Measurements from ENCODE around the gene MAPK14. TPM values are rescaled to one million over a fixed set of nuclear protein-coding genes. Genes with fewer than 3 reads are reported as not detected.
"Not testable (repeated sequence)": the region's sequence is repeated elsewhere in the genome, so short reads cannot be mapped to it uniquely, and the experiment has no call there.

MAPK14 gene
- total RNA-seq = 10 to 100 TPM; 39.7 to 55.2 TPM
- polyA plus RNA-seq (ENCODE audit: insufficient read length in 2 of 2) = 10 to 100 TPM; 27.3 to 32.4 TPM
- long read RNA-seq, donor 1, full-length matches to known transcripts = 3 of 3 reads
- long read RNA-seq, donor 1, partial matches to known transcripts = 0 of 3 reads
- long read RNA-seq, donor 1, other reads (novel, unspliced or antisense) = 0 of 3 reads
- long read RNA-seq, donor 2 = 0 reads
- long read RNA-seq, donor 3, full-length matches to known transcripts = 3 of 3 reads
- long read RNA-seq, donor 3, partial matches to known transcripts = 0 of 3 reads
- long read RNA-seq, donor 3, other reads (novel, unspliced or antisense) = 0 of 3 reads
- long read RNA-seq, donor 4, full-length matches to known transcripts = 9 of 9 reads
- long read RNA-seq, donor 4, partial matches to known transcripts = 0 of 9 reads
- long read RNA-seq, donor 4, other reads (novel, unspliced or antisense) = 0 of 9 reads

DNA sequence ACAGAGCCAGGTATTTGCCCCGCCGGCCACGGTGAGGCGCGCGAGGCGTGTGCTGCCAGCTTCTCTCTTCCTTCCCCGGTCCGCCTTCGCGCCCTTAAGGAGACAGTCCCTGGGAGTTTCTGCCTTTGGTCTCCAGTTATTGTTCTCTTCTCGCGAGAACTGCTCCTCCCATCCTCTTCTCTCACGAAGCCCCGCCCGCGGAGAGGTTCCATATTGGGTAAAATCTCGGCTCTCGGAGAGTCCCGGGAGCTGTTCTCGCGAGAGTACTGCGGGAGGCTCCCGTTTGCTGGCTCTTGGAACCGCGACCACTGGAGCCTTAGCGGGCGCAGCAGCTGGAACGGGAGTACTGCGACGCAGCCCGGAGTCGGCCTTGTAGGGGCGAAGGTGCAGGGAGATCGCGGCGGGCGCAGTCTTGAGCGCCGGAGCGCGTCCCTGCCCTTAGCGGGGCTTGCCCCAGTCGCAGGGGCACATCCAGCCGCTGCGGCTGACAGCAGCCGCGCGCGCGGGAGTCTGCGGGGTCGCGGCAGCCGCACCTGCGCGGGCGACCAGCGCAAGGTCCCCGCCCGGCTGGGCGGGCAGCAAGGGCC lies at the start of gene MAPK14:
TSS of gene MAPK14 (plus strand) at position 308 of the 587 bp plus-strand sequence. CDS start 350 bp downstream, outside the sequence.
- under 1% methylated on average over 62 of the region's 62 CpGs for WGBS (ENCODE audit: insufficient coverage)
- Histone ChIP-seq H3K36me3 (ENCODE audit: control insufficient read depth, insufficient read depth, low read length) (peaks cover 2% of the 10 kb centered on the region), H3K4me3 (ENCODE audit: low read depth, low read length) (peak within 1 kb of the TSS; percentile 75), H3K27ac (ENCODE audit: low read depth, low read length) (peak within 1 kb of the TSS; percentile 87), H3K27me3 (ENCODE audit: control insufficient read depth, insufficient read depth, low read length) (peaks cover 11% of the 10 kb centered on the region), H3K9me3 (ENCODE audit: control insufficient read depth, insufficient read depth, low read length) (no peaks in the 10 kb centered on the region), H3K4me1 (ENCODE audit: control insufficient read depth, insufficient read depth, low read length) (peaks cover 11% of the 10 kb centered on the region)
- DNase-seq (ENCODE audit: low read depth in 4 of 6, low spot score in 6 of 6) = peak; percentile 99 to 100 (median 100)

DNA sequence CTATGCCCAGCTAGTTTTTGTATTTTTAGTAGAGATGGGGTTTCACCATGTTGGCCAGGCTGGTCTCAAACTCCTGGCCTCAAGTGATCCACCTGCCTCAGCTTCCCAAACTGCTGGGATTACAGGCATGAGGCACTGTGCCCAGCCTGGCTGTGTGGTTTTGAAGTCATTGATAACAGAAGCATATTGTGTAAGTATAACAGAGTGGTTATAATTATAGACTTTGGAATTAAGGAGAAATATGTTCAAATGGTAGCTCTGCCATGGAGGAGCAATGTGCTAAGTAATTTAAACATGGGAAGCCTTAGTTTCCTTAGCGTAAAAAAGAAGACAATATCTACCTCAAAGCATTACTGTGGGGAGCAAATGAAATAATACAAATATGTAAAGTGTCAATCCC lies 47.5 kb upstream of the MAPK14 start:
- not testable (repeated sequence) for H3K4me1 ChIP-seq (ENCODE audit: control insufficient read depth, insufficient read depth, low read length); H3K36me3 ChIP-seq (ENCODE audit: control insufficient read depth, insufficient read depth, low read length); H3K27ac ChIP-seq (ENCODE audit: low read depth, low read length); H3K27me3 ChIP-seq (ENCODE audit: control insufficient read depth, insufficient read depth, low read length); H3K4me3 ChIP-seq (ENCODE audit: low read depth, low read length); H3K9me3 ChIP-seq (ENCODE audit: control insufficient read depth, insufficient read depth, low read length)
- DNase-seq (ENCODE audit: low read depth in 4 of 6, low spot score in 6 of 6) = peak in 1 of 6 donors; percentile 27
- no CpG with 5 or more reads among the region's 1 CpG for WGBS (ENCODE audit: insufficient coverage)

DNA sequence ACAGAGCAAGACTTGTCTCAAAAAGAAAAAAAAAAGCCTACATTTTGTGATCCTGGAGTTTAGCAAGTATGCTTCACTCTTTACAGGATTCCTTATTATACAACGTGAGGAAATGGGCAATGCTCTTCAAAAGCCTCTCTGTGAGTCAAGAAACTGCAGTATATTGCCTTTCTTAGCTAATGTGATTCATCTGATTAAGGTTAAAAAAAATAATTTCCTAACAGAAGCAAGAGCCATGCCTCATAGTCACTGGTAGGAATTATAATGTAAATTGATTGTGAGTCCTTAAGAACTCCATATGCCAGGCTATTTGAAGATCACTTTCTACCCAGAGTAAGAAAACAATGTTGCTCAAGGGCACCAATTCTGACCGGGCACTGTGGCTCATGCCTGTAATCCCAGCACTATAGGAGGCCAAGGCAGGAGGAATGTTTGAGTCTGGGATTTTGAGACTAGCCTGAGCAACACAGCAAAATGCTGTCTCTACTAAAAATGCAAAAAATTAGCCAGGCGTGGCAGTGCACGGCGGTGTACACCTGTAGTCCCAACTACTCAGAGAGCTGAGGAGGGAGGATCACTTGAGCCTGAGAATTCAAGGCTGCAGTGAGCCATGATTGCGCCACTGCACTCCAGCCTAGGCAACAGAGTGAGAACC lies 46.5 kb upstream of the MAPK14 start:
- DNase-seq (ENCODE audit: low read depth in 4 of 6, low spot score in 6 of 6) = no peak
- no peak overlapping the region for H3K4me3 ChIP-seq (ENCODE audit: low read depth, low read length)
- H3K36me3 ChIP-seq (ENCODE audit: control insufficient read depth, insufficient read depth, low read length) = no peaks in the 10 kb centered on the region
- no peaks in the 10 kb centered on the region for H3K4me1 ChIP-seq (ENCODE audit: control insufficient read depth, insufficient read depth, low read length)
- 95% methylated on average over 3 of the region's 6 CpGs for WGBS (ENCODE audit: insufficient coverage)
- H3K27me3 ChIP-seq (ENCODE audit: control insufficient read depth, insufficient read depth, low read length) = no peaks in the 10 kb centered on the region
- H3K27ac ChIP-seq (ENCODE audit: low read depth, low read length) = no peak overlapping the region
- no peaks in the 10 kb centered on the region for H3K9me3 ChIP-seq (ENCODE audit: control insufficient read depth, insufficient read depth, low read length)

DNA sequence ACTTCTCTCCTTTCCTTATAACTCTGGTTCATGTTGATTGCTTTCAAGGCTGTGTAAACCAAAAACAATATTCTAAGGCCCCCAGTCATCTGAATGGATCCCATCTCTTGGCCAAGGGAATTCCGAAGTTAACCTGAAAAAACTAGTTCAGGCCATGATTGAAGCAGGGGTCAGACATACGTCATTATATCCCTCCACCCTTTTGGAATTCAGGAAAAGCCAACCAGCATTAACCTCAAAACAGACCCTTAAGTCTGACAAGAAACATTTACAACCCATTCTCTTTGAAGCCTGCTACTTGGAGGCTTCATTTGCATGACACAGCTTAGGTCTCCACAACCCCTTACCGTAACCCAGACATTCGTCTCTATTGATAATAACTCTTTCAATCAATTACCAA lies 42.9 kb upstream of the MAPK14 start:
- no peak overlapping the region for H3K27ac ChIP-seq (ENCODE audit: low read depth, low read length)
- no peaks in the 10 kb centered on the region for H3K4me1 ChIP-seq (ENCODE audit: control insufficient read depth, insufficient read depth, low read length)
- no peaks in the 10 kb centered on the region for H3K9me3 ChIP-seq (ENCODE audit: control insufficient read depth, insufficient read depth, low read length)
- H3K27me3 ChIP-seq (ENCODE audit: control insufficient read depth, insufficient read depth, low read length) = no peaks in the 10 kb centered on the region
- H3K36me3 ChIP-seq (ENCODE audit: control insufficient read depth, insufficient read depth, low read length) = no peaks in the 10 kb centered on the region
- DNase-seq (ENCODE audit: low read depth in 4 of 6, low spot score in 6 of 6) = no peak
- 52% methylated on average over 3 of the region's 4 CpGs for WGBS (ENCODE audit: insufficient coverage)
- H3K4me3 ChIP-seq (ENCODE audit: low read depth, low read length) = no peak overlapping the region

DNA sequence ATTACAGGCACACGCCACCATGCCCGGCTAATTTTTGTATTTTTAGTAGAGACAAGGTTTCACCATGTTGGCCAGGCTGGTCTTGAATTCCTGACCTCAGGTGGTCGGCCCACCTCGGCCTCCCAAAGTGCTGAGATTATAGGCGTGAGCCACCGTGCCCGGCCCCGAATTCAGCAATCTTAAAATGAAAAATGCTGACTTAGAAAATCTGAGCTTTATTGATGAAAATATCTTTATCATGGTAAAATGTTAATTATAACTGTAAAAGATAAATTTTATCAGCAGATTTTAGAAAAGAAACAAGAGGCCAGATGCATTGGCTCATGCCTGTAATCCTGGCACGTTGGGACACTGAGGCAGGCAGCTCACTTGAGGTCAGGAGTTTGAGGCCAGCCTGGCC lies 39.6 kb upstream of the MAPK14 start:
- WGBS (ENCODE audit: insufficient coverage) = 97% methylated on average over 4 of the region's 9 CpGs
- not testable (repeated sequence) for H3K4me1 ChIP-seq (ENCODE audit: control insufficient read depth, insufficient read depth, low read length); H3K27ac ChIP-seq (ENCODE audit: low read depth, low read length); H3K9me3 ChIP-seq (ENCODE audit: control insufficient read depth, insufficient read depth, low read length); H3K4me3 ChIP-seq (ENCODE audit: low read depth, low read length); H3K36me3 ChIP-seq (ENCODE audit: control insufficient read depth, insufficient read depth, low read length); H3K27me3 ChIP-seq (ENCODE audit: control insufficient read depth, insufficient read depth, low read length); DNase-seq (ENCODE audit: low read depth in 4 of 6, low spot score in 6 of 6)

DNA sequence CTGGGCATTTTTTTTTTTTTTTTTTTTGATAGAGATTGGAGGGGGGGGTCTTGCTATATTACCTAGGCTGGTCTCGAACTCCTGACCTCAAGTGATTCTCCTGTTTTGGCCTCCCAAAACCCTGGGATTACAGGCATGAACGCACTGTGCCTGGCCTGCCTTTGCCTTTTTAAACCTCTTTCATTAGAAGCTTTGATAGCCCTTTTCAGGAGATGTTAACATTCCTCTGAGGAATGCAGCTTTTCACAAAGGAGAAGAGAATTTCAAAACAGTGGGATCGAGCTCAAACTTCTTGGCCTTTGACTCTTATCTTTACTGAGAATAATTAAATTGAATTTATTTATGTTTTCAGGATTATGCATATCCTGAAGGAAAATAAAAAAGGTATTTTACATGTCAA lies 34.5 kb upstream of the MAPK14 start:
- Histone ChIP-seq H3K36me3 (ENCODE audit: control insufficient read depth, insufficient read depth, low read length) (no peaks in the 10 kb centered on the region), H3K27me3 (ENCODE audit: control insufficient read depth, insufficient read depth, low read length) (no peaks in the 10 kb centered on the region), H3K4me3 (ENCODE audit: low read depth, low read length) (no peak overlapping the region), H3K27ac (ENCODE audit: low read depth, low read length) (no peak overlapping the region), H3K4me1 (ENCODE audit: control insufficient read depth, insufficient read depth, low read length) (no peaks in the 10 kb centered on the region), H3K9me3 (ENCODE audit: control insufficient read depth, insufficient read depth, low read length) (no peaks in the 10 kb centered on the region)
- 53% methylated on average over 2 of the region's 3 CpGs for WGBS (ENCODE audit: insufficient coverage)
- DNase-seq (ENCODE audit: low read depth in 4 of 6, low spot score in 6 of 6) = no peak

DNA sequence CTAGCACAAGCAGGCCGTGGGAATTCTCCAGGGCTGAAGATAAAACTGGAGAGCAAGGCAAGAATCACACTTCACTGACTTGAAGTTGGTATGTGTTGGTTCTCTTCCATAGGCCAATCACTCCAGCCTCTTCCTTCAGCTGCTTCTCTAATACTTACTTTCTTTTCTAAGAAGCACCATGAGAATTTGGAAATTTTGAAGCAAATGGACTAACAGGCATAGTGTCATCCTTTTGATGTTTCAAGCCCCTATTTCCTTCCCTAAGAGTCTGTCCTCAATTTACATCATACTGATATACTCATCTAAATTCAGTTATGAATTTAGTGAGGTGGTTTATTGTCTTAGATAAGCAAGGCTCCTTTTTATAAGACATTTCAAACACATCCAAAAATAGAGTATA lies 27.2 kb upstream of the MAPK14 start:
- no peak overlapping the region for H3K4me3 ChIP-seq (ENCODE audit: low read depth, low read length)
- no peaks in the 10 kb centered on the region for H3K9me3 ChIP-seq (ENCODE audit: control insufficient read depth, insufficient read depth, low read length)
- no CpG with 5 or more reads among the region's 1 CpG for WGBS (ENCODE audit: insufficient coverage)
- H3K36me3 ChIP-seq (ENCODE audit: control insufficient read depth, insufficient read depth, low read length) = no peaks in the 10 kb centered on the region
- no peak for DNase-seq (ENCODE audit: low read depth in 4 of 6, low spot score in 6 of 6)
- no peak overlapping the region for H3K27ac ChIP-seq (ENCODE audit: low read depth, low read length)
- H3K4me1 ChIP-seq (ENCODE audit: control insufficient read depth, insufficient read depth, low read length) = no peaks in the 10 kb centered on the region
- H3K27me3 ChIP-seq (ENCODE audit: control insufficient read depth, insufficient read depth, low read length) = no peaks in the 10 kb centered on the region

DNA sequence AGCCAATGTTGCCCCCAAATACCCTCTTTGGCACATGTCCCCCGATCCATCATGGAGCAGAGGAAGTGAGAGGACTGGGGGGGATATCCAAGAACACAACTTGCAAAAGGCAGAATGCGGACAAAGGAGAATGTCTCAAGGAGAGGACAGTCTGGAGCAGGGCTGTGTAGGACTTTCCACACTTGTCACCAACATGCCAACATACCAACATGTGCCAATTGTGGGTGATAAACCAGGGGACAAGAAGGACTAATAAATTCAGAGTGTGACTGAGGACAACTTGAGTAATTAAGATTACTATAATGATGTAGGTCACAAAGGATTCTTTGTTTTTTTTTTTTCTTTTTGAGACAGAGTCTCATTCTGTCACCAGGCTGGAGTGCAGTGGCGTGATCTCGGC lies 11.9 kb upstream of the MAPK14 start:
- Histone ChIP-seq H3K27me3 (ENCODE audit: control insufficient read depth, insufficient read depth, low read length) (no peaks in the 10 kb centered on the region), H3K9me3 (ENCODE audit: control insufficient read depth, insufficient read depth, low read length) (no peaks in the 10 kb centered on the region), H3K4me1 (ENCODE audit: control insufficient read depth, insufficient read depth, low read length) (no peaks in the 10 kb centered on the region), H3K4me3 (ENCODE audit: low read depth, low read length) (no peak overlapping the region), H3K36me3 (ENCODE audit: control insufficient read depth, insufficient read depth, low read length) (peaks cover 3% of the 10 kb centered on the region), H3K27ac (ENCODE audit: low read depth, low read length) (no peak overlapping the region)
- WGBS (ENCODE audit: insufficient coverage) = no CpG with 5 or more reads among the region's 4 CpGs
- DNase-seq (ENCODE audit: low read depth in 4 of 6, low spot score in 6 of 6) = peak in 1 of 6 donors; percentile 16

DNA sequence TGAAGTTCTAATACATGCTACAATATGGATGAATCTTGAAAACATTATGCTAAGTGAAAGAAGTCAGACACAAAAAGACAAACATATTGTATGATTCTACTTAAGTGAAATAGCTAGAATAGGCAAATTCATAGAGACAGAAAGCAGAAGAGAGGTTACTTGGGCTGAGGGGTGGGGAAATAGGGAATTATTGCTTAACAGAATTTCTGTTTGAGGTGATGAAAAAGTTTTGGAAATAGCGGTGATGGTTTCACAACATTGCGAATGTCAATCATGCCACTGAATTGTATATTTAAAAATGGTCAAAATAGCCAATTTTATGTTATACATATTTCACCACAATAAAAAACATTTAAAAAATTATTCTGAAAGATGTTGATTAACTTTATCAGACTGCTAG lies 9.3 kb upstream of the MAPK14 start:
- Histone ChIP-seq H3K27me3 (ENCODE audit: control insufficient read depth, insufficient read depth, low read length) (no peaks in the 10 kb centered on the region), H3K4me3 (ENCODE audit: low read depth, low read length) (no peak overlapping the region), H3K9me3 (ENCODE audit: control insufficient read depth, insufficient read depth, low read length) (no peaks in the 10 kb centered on the region), H3K27ac (ENCODE audit: low read depth, low read length) (no peak overlapping the region), H3K36me3 (ENCODE audit: control insufficient read depth, insufficient read depth, low read length) (peaks cover 3% of the 10 kb centered on the region), H3K4me1 (ENCODE audit: control insufficient read depth, insufficient read depth, low read length) (no peaks in the 10 kb centered on the region)
- no CpG with 5 or more reads among the region's 2 CpGs for WGBS (ENCODE audit: insufficient coverage)
- no peak for DNase-seq (ENCODE audit: low read depth in 4 of 6, low spot score in 6 of 6)

All from spinal cord (tissue), 10 donors.